Pancreas (tissue), 10 donors: ENCODE measurements around the gene FGD3. TPM values are rescaled to one million over a fixed set of nuclear protein-coding genes. Genes with fewer than 3 reads are reported as not detected.
A peak's percentile ranks its signal among the peaks of the same experiment; 100 is the strongest.
"Not testable (repeated sequence)": the region's sequence is repeated elsewhere in the genome, so short reads cannot be mapped to it uniquely, and the experiment has no call there.

Source experiments
- ATAC-seq, 4 donors: fragments of 200-7000 bp; cut with Tn5 transposase; one replicate each; pipeline versions ENCODE4 v1.8.0 to v1.9.1; 2020; ENCODE audit warnings: mild to moderate bottlenecking in 4 of 4, moderate library complexity in 4 of 4
- DNase-seq, 6 donors: peaks; one replicate each; pipeline ENCODE4 v3.0.0-alpha.2; 2020
- FAIRE-seq: peaks from 2 replicates; lab custom pipeline; 2012; peaks lifted over from hg19 to GRCh38; lab: Jason Lieb, UNC
- H3K27ac ChIP-seq, 4 donors: fragments of 200-600 bp; sonication (generic); 1 replicate in 3 of 4; 2 replicates in 1 of 4; pipeline versions ENCODE4 v1.5.0 to v1.8.0; 2020
- H3K27me3 ChIP-seq, 4 donors: fragments of 200-600 bp; one replicate each; pipeline ENCODE4 v1.8.0; 2021
- H3K36me3 ChIP-seq, 3 donors: fragments of 200-600 bp; sonication (generic) in 1 of 3; one replicate each; pipeline versions ENCODE4 v1.5.0 to v1.8.0; 2020 to 2021
- H3K4me1 ChIP-seq, 3 donors: fragments of 200-600 bp; one replicate each; pipeline ENCODE4 v1.8.0; 2021
- H3K4me3 ChIP-seq, 4 donors: fragments of 200-600 bp; sonication (generic) in 2 of 4; one replicate each; pipeline versions ENCODE4 v1.5.0 to v1.8.0; 2020 to 2021
- H3K9me3 ChIP-seq, 4 donors: fragments of 200-600 bp; one replicate each; pipeline ENCODE4 v1.8.0; 2021
- WGBS, 2 donors: extraction: QIAGEN DNeasy Blood & Tissue Kit; methylation state at CpG; one replicate each; pipeline ENCODE4 v1.1.7; 2013; 5-methylcytosine and 5-hydroxymethylcytosine counted together
- intact Hi-C, 3 donors: fragments of 100-400 bp; cut with DNase I; formaldehyde crosslinking; loops; one replicate each; pipeline versions ENCODE4 v1.11.1 to v1.14.2; 2022
- polyA plus RNA-seq, 2 donors: library from polyadenylated mRNA; stranded (reverse); fragments of 200-250 nt; gene quantifications; one replicate each; pipeline ENCODE4 v1.2.3, GENCODE V29; 2013
- total RNA-seq, 6 donors: library from RNA; stranded (reverse); fragmentation: NEBNext Ultra II Directional in 4 of 6; extraction: Animal tissue kit (Norgen Biotek cat#: 25700) in 4 of 6; gene quantifications; one replicate each; pipeline versions ENCODE4 v1.2.1 to v1.2.4, GENCODE V29; 2021 to 2023
- TF ChIP-seq, protein P1 (sequence below), 4 donors: fragments of 200-600 bp; sonication (generic) in 3 of 4; IDR thresholded peaks; one replicate each; pipeline versions ENCODE4 v1.5.0 to v1.8.0; 2021; ENCODE audit warnings: antibody characterized with exemption in 4 of 4
- donor health status: healthy with polysubstance abuse.
- donor health status: DM: no; HTN: no; CAD: no; lungs with moderate emphysema.
- donor health status: DM: no; HTN: no; CAD: no.
- donor health status: control.
- donor health status: control.
- donor health status: Bipolar disorder and iron deficiency.
- donor health status: DM: yes; HTN: yes; CAD: no.
- donor health status: DM: no; HTN: no; CAD: no.
- donor health status: DM: no; HTN: no; CAD: no.
- donor health status: DM: yes; HTN: yes; CAD: no.

The FGD3 gene
- total and polyA plus RNA-seq, 8 donors, result 5.0 to 27.7 (median 7.8) TPM

DNA sequence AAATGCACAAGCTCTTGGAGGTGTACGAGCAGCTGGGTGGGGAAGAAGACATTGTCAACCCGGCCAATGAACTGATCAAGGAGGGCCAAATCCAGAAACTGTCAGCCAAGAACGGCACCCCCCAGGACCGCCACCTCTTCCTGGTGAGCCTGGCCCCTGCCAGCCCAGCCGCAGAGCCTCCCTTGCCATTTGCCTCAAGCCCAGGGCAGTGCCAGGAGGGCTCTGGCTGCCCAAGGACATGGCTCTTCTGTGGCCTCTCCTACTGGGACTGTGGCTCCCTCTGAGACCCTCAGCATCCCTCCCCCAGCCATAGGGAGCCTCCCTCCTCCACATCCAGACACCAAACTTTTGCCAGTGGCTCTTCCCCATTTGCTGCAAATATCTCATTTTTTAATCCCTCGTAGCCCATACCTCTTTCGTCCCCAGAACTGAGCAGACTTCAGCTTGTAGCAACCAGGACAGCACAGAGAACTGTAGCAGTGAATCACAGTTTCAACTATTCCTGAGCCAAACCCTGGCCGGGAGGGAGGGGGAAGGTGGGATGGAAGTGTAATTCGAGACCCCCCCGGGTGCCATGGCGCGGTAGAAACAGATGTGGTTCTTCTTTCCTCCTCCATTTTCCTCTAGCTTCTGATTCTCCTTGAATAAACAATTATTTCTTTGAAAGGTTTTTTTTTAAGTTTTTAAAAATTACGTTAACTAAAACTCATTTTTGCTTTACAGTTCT, 66.7 kb downstream of the FGD3 start:
- TF ChIP-seq, protein P1, sequence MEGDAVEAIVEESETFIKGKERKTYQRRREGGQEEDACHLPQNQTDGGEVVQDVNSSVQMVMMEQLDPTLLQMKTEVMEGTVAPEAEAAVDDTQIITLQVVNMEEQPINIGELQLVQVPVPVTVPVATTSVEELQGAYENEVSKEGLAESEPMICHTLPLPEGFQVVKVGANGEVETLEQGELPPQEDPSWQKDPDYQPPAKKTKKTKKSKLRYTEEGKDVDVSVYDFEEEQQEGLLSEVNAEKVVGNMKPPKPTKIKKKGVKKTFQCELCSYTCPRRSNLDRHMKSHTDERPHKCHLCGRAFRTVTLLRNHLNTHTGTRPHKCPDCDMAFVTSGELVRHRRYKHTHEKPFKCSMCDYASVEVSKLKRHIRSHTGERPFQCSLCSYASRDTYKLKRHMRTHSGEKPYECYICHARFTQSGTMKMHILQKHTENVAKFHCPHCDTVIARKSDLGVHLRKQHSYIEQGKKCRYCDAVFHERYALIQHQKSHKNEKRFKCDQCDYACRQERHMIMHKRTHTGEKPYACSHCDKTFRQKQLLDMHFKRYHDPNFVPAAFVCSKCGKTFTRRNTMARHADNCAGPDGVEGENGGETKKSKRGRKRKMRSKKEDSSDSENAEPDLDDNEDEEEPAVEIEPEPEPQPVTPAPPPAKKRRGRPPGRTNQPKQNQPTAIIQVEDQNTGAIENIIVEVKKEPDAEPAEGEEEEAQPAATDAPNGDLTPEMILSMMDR (IDR thresholded peaks at IDR 0.05), result no peak
- no peak overlapping the region for H3K4me3 ChIP-seq
- no peaks in the 10 kb centered on the region for H3K4me1 ChIP-seq
- no peaks in the 10 kb centered on the region for H3K9me3 ChIP-seq
- H3K27me3 ChIP-seq, result no peaks in the 10 kb centered on the region
- ATAC-seq, result no peak
- peak in 2 of 6 donors; percentile 3 to 37 for DNase-seq
- FAIRE-seq, result no peak
- intact Hi-C loops, result no loop called here
- no peak overlapping the region for H3K27ac ChIP-seq
- no peaks in the 10 kb centered on the region for H3K36me3 ChIP-seq
- 69 to 80% methylated on average over 13 of the region's 13 CpGs for WGBS, 2 donors

DNA sequence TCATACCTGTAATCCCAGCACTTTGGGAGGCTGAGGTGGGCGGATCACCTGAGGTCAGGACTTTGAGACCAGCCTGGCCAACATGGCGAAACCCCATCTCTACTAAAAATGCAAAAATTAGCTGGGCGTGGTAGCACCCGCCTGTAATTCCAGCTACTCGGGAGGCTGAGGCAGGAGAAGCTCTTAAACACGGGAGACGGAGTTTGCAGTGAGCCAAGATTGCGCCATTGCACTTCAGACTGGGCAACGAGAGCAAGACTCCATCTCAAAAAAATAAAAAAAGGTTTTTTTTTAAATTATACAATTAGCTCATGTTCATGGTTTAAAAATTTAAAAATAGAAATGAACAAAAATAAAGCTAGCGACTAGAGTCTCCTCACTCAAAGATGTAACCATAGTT, 67.9 kb downstream of the FGD3 start:
- intact Hi-C loops, H3K9me3 ChIP-seq, H3K4me1 ChIP-seq, FAIRE-seq, ATAC-seq, H3K27ac ChIP-seq, H3K4me3 ChIP-seq, H3K36me3 ChIP-seq, H3K27me3 ChIP-seq: not testable (repeated sequence)
- DNase-seq, result peak in 1 of 6 donors; percentile 1
- 73 to 80% methylated on average over 10 of the region's 10 CpGs for WGBS, 2 donors

DNA sequence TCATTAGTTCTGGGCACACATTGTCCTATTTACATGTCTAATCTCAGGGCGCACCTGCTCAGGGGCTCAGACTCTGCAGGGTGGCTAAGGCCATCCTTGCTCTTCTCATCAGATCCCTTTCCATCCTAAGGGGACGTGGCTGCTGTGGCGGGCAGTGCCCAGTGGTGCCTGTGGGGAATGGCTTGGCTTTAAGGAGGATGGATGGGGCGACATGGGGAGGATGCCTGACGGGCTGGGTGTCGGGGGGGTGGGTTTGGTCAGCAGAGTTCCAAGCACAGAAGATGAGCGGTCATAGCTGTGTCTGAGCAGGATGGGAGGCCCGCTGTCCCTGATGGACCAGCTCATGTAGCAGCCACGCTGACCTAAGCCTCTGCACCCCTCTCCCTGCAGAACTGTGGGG, 70.3 kb downstream of the FGD3 start:
- TF ChIP-seq, protein P1 (IDR thresholded peaks at IDR 0.05), result no peak
- no peak for ATAC-seq
- intact Hi-C loops, result no loop called here
- peak in 1 of 6 donors; percentile 30 for DNase-seq
- no peak for FAIRE-seq
- H3K36me3 ChIP-seq, result no peaks in the 10 kb centered on the region
- no peaks in the 10 kb centered on the region for H3K9me3 ChIP-seq
- no peaks in the 10 kb centered on the region for H3K4me1 ChIP-seq
- no peaks in the 10 kb centered on the region for H3K27me3 ChIP-seq
- H3K27ac ChIP-seq, result no peak overlapping the region
- no peak overlapping the region for H3K4me3 ChIP-seq
- WGBS, 2 donors, result 76 to 91% methylated on average over 9 of the region's 9 CpGs

DNA sequence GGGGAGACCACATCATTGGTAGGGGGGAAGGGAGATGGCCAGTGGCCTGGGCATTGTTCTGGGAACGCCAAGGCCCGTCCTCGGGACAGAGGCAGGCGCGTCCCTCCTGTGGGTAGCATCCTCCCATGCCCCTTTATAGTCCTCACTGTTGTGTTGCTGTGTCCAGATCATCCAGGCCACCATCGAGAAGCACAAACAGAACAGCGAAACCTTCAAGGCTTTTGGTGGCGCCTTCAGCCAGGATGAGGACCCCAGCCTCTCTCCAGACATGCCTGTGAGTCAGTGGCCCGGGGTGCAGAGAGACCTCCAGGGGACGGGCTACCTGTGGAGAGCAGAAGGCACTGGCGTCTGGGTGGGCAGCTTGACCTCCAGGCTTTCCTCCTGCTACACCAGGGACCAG, 72.8 kb downstream of the FGD3 start:
- H3K9me3 ChIP-seq, result no peaks in the 10 kb centered on the region
- no peaks in the 10 kb centered on the region for H3K4me1 ChIP-seq
- intact Hi-C loops, result no loop called here
- no peak overlapping the region for H3K4me3 ChIP-seq
- no peaks in the 10 kb centered on the region for H3K27me3 ChIP-seq
- no peak for FAIRE-seq
- no peak overlapping the region for H3K27ac ChIP-seq
- no peak for ATAC-seq
- TF ChIP-seq, protein P1 (IDR thresholded peaks at IDR 0.05), result no peak
- no peaks in the 10 kb centered on the region for H3K36me3 ChIP-seq
- WGBS, 2 donors, result 74 to 87% methylated on average over 11 of the region's 11 CpGs
- DNase-seq, result peak in 1 of 6 donors; percentile 22

DNA sequence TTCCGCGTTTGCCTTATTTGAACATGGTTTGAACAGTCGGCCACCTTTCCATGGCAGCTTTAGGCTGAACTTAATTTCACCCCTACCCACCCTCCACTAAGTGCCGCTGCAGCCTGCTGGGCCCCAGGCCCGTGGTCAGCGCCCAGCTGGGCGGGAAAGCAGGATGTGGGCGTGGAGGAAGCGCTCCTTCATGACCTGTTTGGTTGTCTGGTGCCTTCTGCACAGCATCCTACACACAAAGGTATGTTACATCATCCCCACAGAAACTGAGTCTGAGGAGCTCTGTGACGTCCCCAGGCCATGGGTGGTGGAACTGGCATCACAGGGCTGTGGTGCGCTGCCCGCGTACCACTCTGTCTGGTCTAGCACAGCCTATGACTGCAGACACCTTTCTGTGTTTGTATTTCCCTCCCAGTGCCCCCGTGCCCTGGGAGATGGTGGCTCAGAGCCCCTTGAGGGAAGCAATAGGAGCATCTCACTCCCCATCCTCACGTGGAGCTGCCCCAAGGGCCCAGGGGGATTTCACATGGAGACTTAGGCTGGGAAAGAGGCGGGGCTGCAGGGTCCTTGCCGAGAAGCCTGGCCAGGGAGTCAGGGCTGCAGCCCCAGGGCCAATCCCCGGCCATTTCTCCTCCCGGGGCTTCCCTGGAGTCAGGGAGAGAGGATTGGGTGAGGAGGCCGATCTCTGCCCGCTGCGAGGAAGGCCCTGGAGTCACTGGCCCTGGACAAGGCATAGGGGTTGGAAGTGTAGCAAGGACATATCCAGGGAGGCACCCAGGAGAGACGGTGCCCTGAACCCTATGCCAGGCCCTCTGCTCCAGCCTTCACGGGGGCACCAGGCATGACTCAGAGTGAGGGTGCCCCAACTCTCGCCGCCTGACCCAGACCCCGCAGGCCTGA, 73.7 kb downstream of the FGD3 start:
- WGBS, 2 donors, result 75% methylated on average over 27 of the region's 27 CpGs
- FAIRE-seq (no peak), ATAC-seq (no peak), DNase-seq (peak in 1 of 6 donors; percentile 48)
- TF ChIP-seq, protein P1 (IDR thresholded peaks at IDR 0.05), result no peak
- Histone ChIP-seq H3K9me3 (no peaks in the 10 kb centered on the region), H3K36me3 (no peaks in the 10 kb centered on the region), H3K27me3 (no peaks in the 10 kb centered on the region), H3K4me3 (no peak overlapping the region), H3K27ac (no peak overlapping the region), H3K4me1 (no peaks in the 10 kb centered on the region)
- intact Hi-C loops, result no loop called here
